ENCODE measurements around the gene EFCC1.
"Not testable (repeated sequence)": the region's sequence is repeated elsewhere in the genome, so short reads cannot be mapped to it uniquely, and the experiment has no call there.

Gene EFCC1

DNA sequence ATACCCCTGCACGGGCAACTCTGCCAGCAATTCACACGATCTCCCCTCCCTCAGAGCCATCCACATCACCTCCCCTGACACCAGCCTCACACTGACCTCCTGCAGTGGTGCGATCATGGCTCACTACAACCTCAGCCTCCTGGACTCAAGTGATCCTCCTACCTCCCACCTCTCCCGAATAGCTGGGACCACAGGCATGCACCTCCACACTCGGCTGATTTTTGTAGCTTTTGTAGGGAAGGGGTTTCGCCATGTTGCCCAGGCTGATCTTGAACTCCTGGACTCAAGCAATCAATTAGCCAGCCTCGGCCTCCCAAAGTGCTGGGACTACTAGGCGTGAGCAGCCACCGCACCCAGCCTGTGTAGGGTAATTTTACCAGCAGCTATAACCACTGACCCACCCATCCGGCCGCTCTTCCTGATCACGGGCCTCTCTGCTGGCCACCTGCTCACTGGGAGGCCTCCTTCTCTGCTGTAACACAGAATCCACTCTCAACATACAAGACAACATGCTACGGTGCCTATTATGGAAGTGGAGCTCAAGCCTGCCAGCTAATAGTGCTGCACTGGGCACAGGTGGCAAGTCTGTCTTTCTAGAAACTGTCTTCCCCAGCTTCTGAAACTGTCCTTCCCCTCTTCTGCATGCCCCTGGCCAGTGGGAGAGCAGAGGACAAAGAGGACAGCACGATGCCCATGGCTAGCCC is 64.1 kb downstream of the EFCC1 start:
- ChIA-PET CTCF (interaction anchor here (0.5 to 0.7 kb wide), 2 partner anchors 48 to 180 kb away, joined by 3 read pairs; no protein-coding TSS in a partner anchor), POLR2A (ENCODE audit: low non-redundant PET) (no interaction called here)
- DNase-seq (ENCODE audit: low spot score) = no peak
- H3K27ac ChIP-seq = no peak overlapping the region
- TF ChIP-seq, protein P1, sequence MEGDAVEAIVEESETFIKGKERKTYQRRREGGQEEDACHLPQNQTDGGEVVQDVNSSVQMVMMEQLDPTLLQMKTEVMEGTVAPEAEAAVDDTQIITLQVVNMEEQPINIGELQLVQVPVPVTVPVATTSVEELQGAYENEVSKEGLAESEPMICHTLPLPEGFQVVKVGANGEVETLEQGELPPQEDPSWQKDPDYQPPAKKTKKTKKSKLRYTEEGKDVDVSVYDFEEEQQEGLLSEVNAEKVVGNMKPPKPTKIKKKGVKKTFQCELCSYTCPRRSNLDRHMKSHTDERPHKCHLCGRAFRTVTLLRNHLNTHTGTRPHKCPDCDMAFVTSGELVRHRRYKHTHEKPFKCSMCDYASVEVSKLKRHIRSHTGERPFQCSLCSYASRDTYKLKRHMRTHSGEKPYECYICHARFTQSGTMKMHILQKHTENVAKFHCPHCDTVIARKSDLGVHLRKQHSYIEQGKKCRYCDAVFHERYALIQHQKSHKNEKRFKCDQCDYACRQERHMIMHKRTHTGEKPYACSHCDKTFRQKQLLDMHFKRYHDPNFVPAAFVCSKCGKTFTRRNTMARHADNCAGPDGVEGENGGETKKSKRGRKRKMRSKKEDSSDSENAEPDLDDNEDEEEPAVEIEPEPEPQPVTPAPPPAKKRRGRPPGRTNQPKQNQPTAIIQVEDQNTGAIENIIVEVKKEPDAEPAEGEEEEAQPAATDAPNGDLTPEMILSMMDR (conservative IDR thresholded peaks at IDR 0.05; ENCODE audit: low read depth) = no peak

DNA sequence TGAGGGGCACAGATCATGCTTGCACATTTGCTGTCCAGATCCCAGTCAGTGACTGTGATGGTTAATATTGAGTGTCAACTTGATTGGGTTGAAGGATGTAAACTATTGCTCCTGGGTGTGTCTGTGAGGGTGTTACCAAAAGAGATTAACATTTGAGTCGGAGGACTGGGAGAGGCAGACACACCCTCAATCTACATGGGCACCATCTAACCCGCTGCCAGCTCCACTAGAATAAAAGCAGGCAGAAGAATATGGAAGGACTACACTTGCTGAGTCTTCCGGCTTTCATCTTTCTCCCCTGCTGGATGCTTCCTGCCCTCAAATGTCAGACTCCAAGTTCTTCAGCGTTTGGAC is 64.6 kb downstream of the EFCC1 start:
- DNase-seq (ENCODE audit: low spot score) = no peak
- POLR2A ChIA-PET (ENCODE audit: low non-redundant PET) = no interaction called here
- TF ChIP-seq, protein P1 (conservative IDR thresholded peaks at IDR 0.05; ENCODE audit: low read depth) = no peak
- CTCF ChIA-PET = interaction anchor here (0.7 to 1.6 kb wide), 2 partner anchors 12 to 180 kb away, joined by 3 to 6 read pairs; no protein-coding TSS in a partner anchor
- H3K27ac ChIP-seq = no peak overlapping the region

DNA sequence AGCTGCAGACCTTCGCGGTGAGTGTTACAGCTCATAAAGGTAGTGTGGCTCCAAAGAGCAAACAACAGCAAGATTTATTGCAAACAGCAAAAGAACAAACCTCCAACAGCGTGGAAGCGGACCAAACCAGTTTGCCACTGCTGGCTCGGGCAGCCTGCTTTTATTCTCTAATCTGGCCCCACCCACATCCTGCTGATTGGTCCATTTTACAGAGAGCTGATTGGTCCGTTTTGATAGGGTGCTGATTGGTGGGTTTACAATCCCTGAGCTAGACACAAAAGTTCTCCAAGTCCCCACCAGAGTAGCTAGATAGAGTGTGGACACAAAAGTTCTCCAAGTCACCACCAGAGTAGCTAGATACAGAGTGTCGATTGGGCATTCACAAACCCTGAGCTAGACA is 66.6 kb downstream of the EFCC1 start:
- H3K27ac ChIP-seq; CTCF ChIA-PET; POLR2A ChIA-PET (ENCODE audit: low non-redundant PET); DNase-seq (ENCODE audit: low spot score): not testable (repeated sequence)

DNA sequence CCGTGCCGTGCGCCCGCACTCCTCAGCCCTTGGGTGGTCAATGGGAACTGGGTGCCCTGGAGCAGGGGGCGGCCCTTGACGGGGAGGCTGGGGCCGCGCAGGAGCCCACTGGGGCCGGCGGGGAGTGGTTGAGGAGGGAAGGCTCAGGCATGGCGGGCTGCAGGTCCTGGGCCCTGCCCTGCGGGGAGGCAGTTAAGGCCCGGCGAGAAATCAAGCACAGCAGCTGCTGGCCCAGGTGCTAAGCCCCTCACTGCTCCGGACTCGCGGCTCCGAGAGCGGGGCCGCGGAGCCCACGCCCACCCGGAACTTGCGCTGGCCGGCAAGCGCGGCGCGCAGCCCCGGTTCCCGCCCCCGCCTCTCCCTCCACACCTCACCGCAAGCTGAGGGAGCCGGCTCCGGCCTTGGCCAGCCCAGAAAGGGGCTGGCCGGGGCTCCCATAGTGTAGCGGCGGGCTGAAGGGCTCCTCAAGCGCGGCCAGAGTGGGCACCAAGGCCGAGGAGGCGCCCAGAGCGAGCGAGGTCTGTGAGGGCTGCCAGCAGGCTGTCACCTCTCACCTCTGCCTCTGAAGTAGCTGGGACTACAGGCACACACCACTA is 67.3 kb downstream of the EFCC1 start:
- no peak for DNase-seq (ENCODE audit: low spot score)
- ChIA-PET POLR2A (ENCODE audit: low non-redundant PET) (no interaction called here), CTCF (interaction anchor here (0.6 kb wide), 3 partner anchors 10 to 1156 kb away, joined by 3 read pairs; no protein-coding TSS in a partner anchor)

GRCh38 chr3:129069313-129070085 is 68.4 kb downstream of the EFCC1 start:
- H3K27ac ChIP-seq; DNase-seq (ENCODE audit: low spot score); POLR2A ChIA-PET (ENCODE audit: low non-redundant PET): not testable (repeated sequence)
- CTCF ChIA-PET = interaction anchor here (0.6 to 0.7 kb wide), 2 partner anchors 16 to 1157 kb away, joined by 3 to 4 read pairs; no protein-coding TSS in a partner anchor

More for the DNA sequence above, 67.3 kb downstream of the EFCC1 start:
- H3K27ac ChIP-seq = no peak overlapping the region
- TF ChIP-seq, protein P1 (conservative IDR thresholded peaks at IDR 0.05; ENCODE audit: low read depth) = no peak

DNA sequence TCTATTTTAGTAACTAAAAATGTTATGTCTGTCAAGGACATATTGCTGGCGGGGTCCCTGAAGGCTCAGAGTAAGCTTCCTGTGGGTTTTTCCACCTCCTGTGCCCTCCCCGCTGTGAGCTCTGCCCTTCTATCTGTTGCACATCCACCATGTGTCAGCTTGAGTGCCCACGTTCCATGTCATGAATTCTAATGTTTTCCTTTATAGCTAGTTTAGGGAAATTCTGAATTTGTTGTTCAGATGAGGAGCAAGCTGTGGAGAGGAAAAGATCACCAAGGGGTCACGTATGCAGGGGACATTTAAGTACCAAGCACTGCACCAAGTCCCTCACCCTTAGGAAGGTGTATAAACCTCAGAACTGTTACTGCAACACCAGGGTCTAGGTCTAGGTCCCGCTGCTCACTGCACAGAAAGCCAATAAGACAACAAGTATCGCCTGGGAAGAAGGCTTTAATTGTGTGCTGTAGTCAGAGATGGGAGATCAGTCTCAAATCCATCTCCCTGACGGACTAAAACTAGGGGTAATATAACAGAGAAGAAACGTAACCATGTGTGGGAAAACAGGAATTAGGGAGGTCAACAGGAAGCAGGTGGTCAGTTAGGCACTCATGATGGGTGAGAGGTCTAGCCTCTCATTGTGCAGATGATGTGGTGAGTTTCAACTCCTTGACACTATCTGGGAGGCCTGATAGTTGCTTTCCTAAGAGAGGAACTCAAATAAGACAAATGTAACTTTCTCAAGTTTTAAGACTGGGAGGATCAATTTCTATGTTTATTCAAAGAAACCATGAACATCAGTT is 69.2 kb downstream of the EFCC1 start:
- DNase-seq (ENCODE audit: low spot score) = no peak
- ChIA-PET POLR2A (ENCODE audit: low non-redundant PET) (no interaction called here), CTCF (interaction anchor here (0.7 to 2.4 kb wide), 2 partner anchors 17 kb away, joined by 4 to 8 read pairs; no protein-coding TSS in a partner anchor)
- H3K27ac ChIP-seq = no peak overlapping the region
- TF ChIP-seq, protein P1 (conservative IDR thresholded peaks at IDR 0.05; ENCODE audit: low read depth) = no peak

- TF ChIP-seq, protein P1 (conservative IDR thresholded peaks at IDR 0.05; ENCODE audit: low read depth) = no peak
- DNase-seq (ENCODE audit: low spot score) = no peak
- ChIA-PET CTCF (no interaction called here), POLR2A (ENCODE audit: low non-redundant PET) (no interaction called here)
- H3K27ac ChIP-seq = no peak overlapping the region
Observed at GRCh38 chr3:129077222-129077621, 76.1 kb downstream of the EFCC1 start.
